Inflammatory macrophage (primary cell): ENCODE measurements around the gene RPS17.

Experiments used
- DNase-seq, 2 donors: peaks; one replicate each; pipeline ENCODE4 v3.0.0-alpha.2; 2020 to 2022
- total RNA-seq, 18 experiments: gene quantifications; one replicate each; lab custom pipeline; 2026; ENCODE audit warnings: mixed read lengths in 6 of 18, inconsistent platforms in 2 of 18; lab: John Stamatoyannopoulos, UW

Gene RPS17
- total RNA-seq, result 2.1 to 6.9 (median 4.4) reads per million in 18 experiments

- peak; percentile 98 for DNase-seq
Observed at GRCh38 chr15:82540055-82540983, at the start of gene RPS17. RPS17 (minus strand) TSS chr15:82540457; CDS start chr15:82540428, 29 bp downstream.

GRCh38 chr15:82587805-82588204 is 47.5 kb upstream of the RPS17 start:
- no peak for DNase-seq

- DNase-seq, result peak; percentile 35 to 43
Observed at GRCh38 chr15:82585072-82585471, 44.8 kb upstream of the RPS17 start.

GRCh38 chr15:82580713-82581112 is 40.5 kb upstream of the RPS17 start:
- DNase-seq, result no peak

GRCh38 chr15:82575335-82575734 is 35.1 kb upstream of the RPS17 start:
- DNase-seq, result no peak

GRCh38 chr15:82572986-82573385 is 32.7 kb upstream of the RPS17 start:
- DNase-seq, result no peak

GRCh38 chr15:82572311-82572710 is 32.1 kb upstream of the RPS17 start:
- no peak for DNase-seq

GRCh38 chr15:82571722-82572222 is 31.5 kb upstream of the RPS17 start:
- DNase-seq, result peak; percentile 45 to 70

- DNase-seq, result no peak
Observed at GRCh38 chr15:82570721-82571508, 30.7 kb upstream of the RPS17 start.

GRCh38 chr15:82569834-82570233 is 29.6 kb upstream of the RPS17 start:
- DNase-seq, result no peak

GRCh38 chr15:82568986-82569385 is 28.7 kb upstream of the RPS17 start:
- DNase-seq, result no peak

- DNase-seq, result no peak
Observed at GRCh38 chr15:82567661-82568060, 27.4 kb upstream of the RPS17 start.

GRCh38 chr15:82566690-82567089 is 26.4 kb upstream of the RPS17 start:
- no peak for DNase-seq

- no peak for DNase-seq
Observed at GRCh38 chr15:82558502-82558901, 18.2 kb upstream of the RPS17 start.

GRCh38 chr15:82556315-82557035 is 16.2 kb upstream of the RPS17 start:
- no peak for DNase-seq

GRCh38 chr15:82554849-82555248 is 14.6 kb upstream of the RPS17 start:
- no peak for DNase-seq

- DNase-seq, result no peak
Observed at GRCh38 chr15:82554351-82554750, 14.1 kb upstream of the RPS17 start.

GRCh38 chr15:82553846-82554245 is 13.6 kb upstream of the RPS17 start:
- no peak for DNase-seq

GRCh38 chr15:82552861-82553260 is 12.6 kb upstream of the RPS17 start:
- no peak for DNase-seq

- peak; percentile 53 to 80 for DNase-seq
Observed at GRCh38 chr15:82551646-82552247, 11.5 kb upstream of the RPS17 start.

- no peak for DNase-seq
Observed at GRCh38 chr15:82549199-82549665, 9.0 kb upstream of the RPS17 start.

- DNase-seq, result peak in 1 of 2 donors; percentile 60
Observed at GRCh38 chr15:82548700-82549099, 8.4 kb upstream of the RPS17 start.
